Cardiac muscle cell (in vitro differentiated cells and primary cell): ENCODE measurements around the gene PSMF1. TPM values are rescaled to one million over a fixed set of nuclear protein-coding genes. Genes with fewer than 3 reads are reported as not detected.

Experiments used
- DNase-seq, 2 donors: peaks; one replicate each; pipeline versions ENCODE4 v3.0.0 to v3.0.0-alpha.2; 2010 to 2017; ENCODE audit warnings: low read depth in 1 of 2, low spot score in 1 of 2
- H3K27ac ChIP-seq: fragments of 200-600 bp; sonication (generic); 2 replicates; pipeline ENCODE4 v1.5.1; 2016
- H3K27me3 ChIP-seq: fragments of 200-600 bp; sonication (generic); 2 replicates; pipeline ENCODE4 v1.6.0; 2016; ENCODE audit warnings: control low read depth
- H3K36me3 ChIP-seq: fragments of 200-600 bp; sonication (generic); 2 replicates; pipeline ENCODE4 v1.5.1; 2016; ENCODE audit warnings: control low read depth
- H3K4me1 ChIP-seq: fragments of 200-600 bp; sonication (generic); 2 replicates; pipeline ENCODE4 v1.8.1; 2017; ENCODE audit warnings: low read depth, mild to moderate bottlenecking, mixed run types
- H3K4me3 ChIP-seq: fragments of 200-600 bp; sonication (generic); 2 replicates; pipeline ENCODE4 v1.5.1; 2016; ENCODE audit warnings: mild to moderate bottlenecking
- H3K9me3 ChIP-seq: fragments of 200-600 bp; sonication (generic); 2 replicates; pipeline ENCODE4 v1.5.1; 2017; ENCODE audit warnings: low read depth, mild to moderate bottlenecking, control low read depth
- CTCF ChIP-seq: IDR thresholded peaks from 2 replicates; pipeline ENCODE4 v1.5.1; 2012; ENCODE audit warnings: low read depth, mild to moderate bottlenecking, low read length
- polyA plus RNA-seq: library from polyadenylated mRNA; unstranded; fragments of >200 nt; fragmentation: Nextera tagmentation; extraction: Ambion mirVana; gene quantifications from 2 replicates; pipeline ENCODE4 v1.2.1, GENCODE V29; 2016
- total RNA-seq: library from RNA; depleted of rRNA; stranded (reverse); fragments of >200 nt; gene quantifications from 2 replicates; pipeline ENCODE4 v1.2.3, GENCODE V29; 2016

The PSMF1 gene
- total and polyA plus RNA-seq, 2 experiments from 2014 or later: 131 to 202 TPM

GRCh38 chr20:1118004-1118335 lies 432 bp upstream of the PSMF1 start:
- DNase-seq: no peak
- peaks cover 3% of the 10 kb centered on the region for H3K27me3 ChIP-seq
- H3K9me3 ChIP-seq: no peaks in the 10 kb centered on the region
- H3K27ac ChIP-seq: peak overlapping the region; percentile 34
- peak overlapping the region; percentile 97 for H3K4me3 ChIP-seq
- no peaks in the 10 kb centered on the region for H3K36me3 ChIP-seq
- peaks cover 12% of the 10 kb centered on the region for H3K4me1 ChIP-seq
- no peak for TF ChIP-seq CTCF

- TF ChIP-seq CTCF: no peak
- Histone ChIP-seq H3K4me3 (peak overlapping the region; percentile 97), H3K4me1 (peaks cover 12% of the 10 kb centered on the region), H3K27me3 (peaks cover 3% of the 10 kb centered on the region), H3K27ac (peak overlapping the region; percentile 69), H3K9me3 (no peaks in the 10 kb centered on the region), H3K36me3 (no peaks in the 10 kb centered on the region)
- DNase-seq: no peak
Measured at GRCh38 chr20:1119128-1119505, 715 bp downstream of the PSMF1 start.

- no peaks in the 10 kb centered on the region for H3K36me3 ChIP-seq
- no peak for TF ChIP-seq CTCF
- peak overlapping the region; percentile 97 for H3K4me3 ChIP-seq
- DNase-seq: no peak
- no peaks in the 10 kb centered on the region for H3K9me3 ChIP-seq
- H3K27ac ChIP-seq: no peak overlapping the region
- peaks cover 12% of the 10 kb centered on the region for H3K4me1 ChIP-seq
- H3K27me3 ChIP-seq: peaks cover 3% of the 10 kb centered on the region
Measured at GRCh38 chr20:1119524-1119923, 1.1 kb downstream of the PSMF1 start.

- DNase-seq: peak in 1 of 2 donors; percentile 7
- Histone ChIP-seq H3K27ac (no peak overlapping the region), H3K4me1 (peaks cover 12% of the 10 kb centered on the region), H3K27me3 (no peaks in the 10 kb centered on the region), H3K36me3 (peaks cover 8% of the 10 kb centered on the region), H3K9me3 (no peaks in the 10 kb centered on the region), H3K4me3 (no peak overlapping the region)
- no peak for TF ChIP-seq CTCF
Measured at GRCh38 chr20:1121429-1121828, 3.0 kb downstream of the PSMF1 start.

GRCh38 chr20:1122388-1123315 lies 4.2 kb downstream of the PSMF1 start:
- H3K9me3 ChIP-seq: no peaks in the 10 kb centered on the region
- TF ChIP-seq CTCF: no peak
- H3K27me3 ChIP-seq: no peaks in the 10 kb centered on the region
- H3K27ac ChIP-seq: no peak overlapping the region
- H3K4me1 ChIP-seq: peaks cover 11% of the 10 kb centered on the region
- no peak overlapping the region for H3K4me3 ChIP-seq
- peak in 1 of 2 donors; percentile 71 for DNase-seq
- H3K36me3 ChIP-seq: peaks cover 19% of the 10 kb centered on the region
